HG03342 (cell line): ENCODE measurements around the gene NLRC4.
"Not testable (repeated sequence)": the region's sequence is repeated elsewhere in the genome, so short reads cannot be mapped to it uniquely, and the experiment has no call there.

ENCODE experiments used
- ATAC-seq: cut with Tn5 transposase; IDR thresholded peaks from one replicate; pipeline ENCODE4 v1.9.1; 2021; ENCODE audit warnings: mild to moderate bottlenecking, moderate library complexity; ENCODE audit not compliant: unreplicated experiment

Gene NLRC4

DNA sequence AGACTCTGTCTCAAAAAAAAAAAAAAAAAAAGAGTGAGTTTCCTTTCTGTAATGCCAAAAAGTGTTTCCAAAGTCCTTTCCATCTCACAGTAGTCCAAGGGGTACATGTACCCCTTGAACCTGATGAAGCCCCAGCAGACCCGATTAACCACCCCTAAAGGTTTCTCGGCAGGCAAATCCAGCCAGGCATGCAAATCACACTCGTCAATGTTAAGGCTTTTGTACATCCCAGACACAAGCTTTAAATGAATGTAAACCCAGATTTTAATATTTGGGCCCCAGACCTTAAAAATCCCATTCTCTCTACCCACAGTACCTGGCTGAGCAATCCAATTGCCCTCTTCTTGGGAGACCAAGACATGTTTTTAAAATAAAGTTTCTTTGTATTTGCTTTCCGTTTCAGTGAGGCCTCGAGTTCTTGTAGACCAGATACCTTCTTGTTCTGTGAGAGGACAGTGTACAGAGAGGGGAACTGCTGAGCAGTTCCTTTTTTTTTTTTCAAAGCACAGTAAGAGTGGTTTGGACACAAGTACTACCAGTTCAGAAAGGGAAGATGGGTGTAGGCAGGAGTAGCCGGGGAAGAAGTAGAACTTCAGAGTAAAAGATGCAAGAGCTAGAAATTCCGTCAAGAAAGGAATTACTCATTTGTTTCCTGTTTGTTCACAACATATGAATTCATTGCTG is at the start of gene NLRC4:
TSS of gene NLRC4 (minus strand) at position 465 of the 684 bp plus-strand sequence. CDS start 8,111 bp downstream, outside the sequence.
- peak; percentile 74 for ATAC-seq

DNA sequence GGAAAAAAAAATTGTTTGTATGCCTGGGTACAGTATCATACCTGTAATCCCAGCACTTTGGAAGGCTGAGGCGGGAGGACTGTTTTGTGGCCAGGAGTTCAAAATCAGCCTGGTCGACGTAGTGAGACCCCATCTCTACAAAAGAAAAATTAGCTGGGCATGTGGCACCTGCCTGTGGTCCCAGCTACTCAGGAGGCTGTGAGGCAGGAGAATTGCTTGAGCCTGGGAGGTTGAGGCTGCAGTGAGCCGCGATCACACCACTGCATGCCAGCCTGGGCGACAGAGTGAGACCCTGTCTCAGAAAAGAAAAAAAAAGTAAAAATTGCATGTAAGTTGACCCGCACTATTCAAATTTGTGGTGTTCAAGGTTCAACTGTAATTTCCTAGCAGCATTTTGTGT is 45.9 kb upstream of the NLRC4 start:
- no peak for ATAC-seq

DNA sequence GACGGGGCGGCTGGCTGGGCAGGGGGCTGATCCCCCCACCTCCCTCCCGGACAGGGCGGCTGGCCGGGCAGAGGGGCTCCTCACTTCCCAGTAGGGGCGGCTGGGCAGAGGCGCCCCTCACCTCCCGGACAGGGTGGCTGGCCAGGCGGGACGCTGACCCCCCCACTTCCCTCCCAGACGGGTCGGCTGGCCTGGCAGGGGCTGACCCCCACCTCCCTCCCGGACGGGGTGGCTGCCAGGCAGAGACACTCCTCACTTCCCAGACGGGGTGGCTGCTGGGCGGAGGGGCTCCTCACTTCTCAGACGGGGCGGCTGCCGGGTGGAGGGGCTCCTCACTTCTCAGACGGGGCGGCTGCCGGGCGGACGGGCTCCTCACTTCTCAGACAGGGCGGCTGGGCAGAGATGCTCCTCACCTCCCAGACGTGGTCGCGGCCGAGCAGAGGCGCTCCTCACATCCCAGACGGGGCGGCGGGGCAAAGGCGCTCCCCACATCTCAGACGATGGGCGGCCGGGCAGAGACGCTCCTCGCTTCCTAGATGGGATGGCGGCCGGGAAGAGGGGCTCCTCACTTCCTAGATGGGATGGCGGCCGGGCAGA is 29.4 kb upstream of the NLRC4 start:
- ATAC-seq, result not testable (repeated sequence)

DNA sequence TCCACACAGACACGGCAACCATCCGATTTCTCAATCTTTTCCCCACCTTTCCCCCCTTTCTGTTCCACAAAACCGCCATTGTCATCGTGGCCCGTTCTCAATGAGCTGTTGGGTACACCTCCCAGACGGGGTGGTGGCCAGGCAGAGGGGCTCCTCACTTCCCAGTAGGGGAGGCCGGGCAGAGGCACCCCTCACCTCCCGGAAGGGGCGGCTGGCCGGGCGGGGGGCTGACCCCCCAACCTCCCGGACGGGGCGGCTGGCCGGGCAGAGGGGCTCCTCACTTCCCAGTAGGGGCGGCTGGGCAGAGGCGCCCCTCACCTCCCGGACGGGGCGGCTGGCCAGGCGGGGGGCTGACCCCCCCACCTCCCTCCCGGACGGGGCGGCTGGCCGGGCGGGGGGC is 28.8 kb upstream of the NLRC4 start:
- not testable (repeated sequence) for ATAC-seq

- ATAC-seq, result no peak
These were observed 27.1 kb upstream of the NLRC4 start for GRCh38 chr2:32291746-32292145.

DNA sequence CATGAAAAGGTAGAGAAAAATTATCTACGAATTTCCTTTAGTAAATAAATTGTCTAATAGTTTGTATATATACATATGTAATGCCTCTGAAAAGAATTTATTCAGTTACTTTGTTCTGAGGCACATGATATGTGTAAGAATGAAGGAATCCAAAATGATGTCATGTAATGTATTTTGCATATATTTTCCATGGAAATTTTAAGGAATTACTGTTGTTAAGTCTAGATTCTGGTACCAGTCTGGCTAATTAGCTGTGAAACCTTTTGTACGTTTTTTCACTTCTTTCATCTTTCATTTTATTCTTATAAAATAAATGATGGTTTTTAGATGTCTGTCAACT is 25.3 kb upstream of the NLRC4 start:
- no peak for ATAC-seq

GRCh38 chr2:32289165-32289999 is 24.7 kb upstream of the NLRC4 start:
- no peak for ATAC-seq

DNA sequence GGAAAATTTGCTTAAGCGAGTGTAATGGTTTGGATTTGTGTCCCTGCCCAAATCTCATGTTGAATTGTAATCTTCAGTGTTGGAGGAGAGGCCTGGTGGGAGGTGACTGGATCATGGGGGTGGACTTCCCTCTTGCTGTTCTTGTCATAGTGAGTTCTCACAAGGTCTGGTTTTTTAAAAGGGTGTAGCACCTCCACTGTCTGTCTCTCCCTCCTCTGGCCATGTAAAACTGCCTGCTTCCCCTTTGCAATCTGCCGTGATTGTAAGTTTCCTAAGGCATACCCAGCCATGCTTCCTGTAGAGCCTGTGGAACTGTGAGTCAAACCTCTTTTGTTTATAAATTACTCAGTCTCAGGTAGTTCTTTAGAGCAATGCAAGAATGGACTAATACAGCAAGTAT is 19.6 kb upstream of the NLRC4 start:
- ATAC-seq, result no peak

DNA sequence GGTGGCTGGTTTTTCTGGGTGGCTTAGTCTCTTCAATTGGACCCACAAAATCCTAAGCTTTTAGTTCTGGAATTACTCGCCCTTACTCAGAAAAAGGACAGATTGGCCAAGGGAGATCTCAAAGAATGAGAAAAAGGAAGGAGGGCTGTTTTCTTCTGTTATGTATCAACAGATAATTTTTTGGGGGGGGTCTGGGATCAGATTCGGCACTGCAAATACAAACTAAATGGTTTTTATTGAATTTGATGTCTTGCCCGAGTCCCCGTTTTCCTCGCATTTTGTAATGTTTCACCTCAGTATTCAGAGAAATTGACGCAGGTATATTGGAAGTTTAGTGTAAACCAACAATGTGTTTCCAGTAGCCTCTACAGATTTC is 13.8 kb upstream of the NLRC4 start:
- ATAC-seq, result no peak

DNA sequence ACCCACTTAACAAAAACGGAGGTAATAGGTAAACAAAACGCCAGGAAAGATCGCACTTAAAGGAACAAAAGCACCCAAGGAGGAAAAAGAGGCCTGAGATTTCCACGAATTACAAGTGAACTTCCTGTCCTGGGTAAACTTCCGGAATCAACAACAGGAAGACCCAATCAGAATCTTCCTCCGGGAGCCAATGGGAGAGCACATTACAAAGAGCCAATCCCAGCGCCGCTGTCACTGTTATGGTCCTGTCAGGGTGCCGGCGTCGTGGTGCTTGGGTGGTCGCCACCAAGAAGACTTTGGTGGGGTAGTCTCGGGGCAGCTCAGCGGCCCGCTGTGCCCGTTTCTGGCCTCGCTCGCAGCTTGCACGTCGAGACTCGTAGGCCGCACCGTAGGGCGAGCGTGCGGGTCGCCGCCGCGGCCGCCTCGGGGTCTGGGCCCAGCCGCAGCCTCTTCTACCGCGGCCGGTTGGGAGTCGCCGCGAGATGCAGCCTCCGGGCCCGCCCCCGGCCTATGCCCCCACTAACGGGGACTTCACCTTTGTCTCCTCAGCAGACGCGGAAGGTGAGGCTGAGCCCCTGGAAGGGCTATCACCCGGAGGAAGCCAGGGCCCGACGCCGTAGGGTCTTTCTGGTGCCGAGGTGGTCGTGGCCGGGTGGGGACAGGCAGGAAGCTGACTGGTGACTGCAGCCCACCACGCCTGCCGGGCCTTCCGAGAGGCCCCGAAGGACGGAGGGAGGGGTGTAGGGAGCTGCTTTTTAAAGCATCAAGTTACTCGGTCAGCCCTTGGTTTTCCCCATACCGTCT is 13.2 kb upstream of the NLRC4 start, which contains the start of gene YIPF4:
TSS of gene YIPF4 (plus strand) at position 231 of the 804 bp plus-strand sequence. CDS start at position 483, 252 bp downstream.
- peak; percentile 99 for ATAC-seq

DNA sequence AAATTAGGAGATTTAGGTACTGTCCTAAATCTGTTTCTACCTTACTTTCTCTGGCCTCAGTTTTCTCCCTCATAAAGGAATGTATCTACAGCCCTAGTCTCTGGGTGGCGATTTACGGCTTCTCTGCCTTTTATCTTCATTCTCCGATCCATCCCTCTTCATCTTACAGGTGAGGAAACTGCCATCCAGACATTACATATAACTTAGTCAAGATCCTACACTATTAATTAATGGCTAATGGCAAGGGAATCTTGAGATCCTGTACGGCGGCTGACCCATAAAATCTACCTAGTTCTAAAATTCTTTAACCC is 12.6 kb upstream of the NLRC4 start:
- ATAC-seq, result no peak

GRCh38 chr2:32275790-32276189 is 11.1 kb upstream of the NLRC4 start:
- ATAC-seq, result not testable (repeated sequence)

DNA sequence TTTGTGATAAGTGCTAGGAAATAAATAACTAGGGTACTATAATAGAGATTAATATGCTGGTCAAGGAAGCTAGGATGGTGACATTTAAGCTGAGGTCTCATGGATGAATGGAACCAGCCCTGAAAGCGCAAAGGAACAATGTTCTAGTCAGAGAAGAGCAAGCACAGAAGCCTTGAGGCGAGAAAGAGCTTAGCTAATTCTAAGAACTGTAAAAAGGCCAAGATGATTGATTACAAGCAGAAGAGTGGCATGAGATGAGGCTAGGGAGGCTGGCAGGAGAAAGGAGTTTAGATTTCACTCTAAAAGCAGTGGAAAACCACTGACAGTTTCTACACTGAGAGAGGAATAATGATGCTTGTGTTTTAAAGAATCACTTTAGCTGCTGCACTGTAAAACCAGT is 9.6 kb upstream of the NLRC4 start:
- ATAC-seq, result no peak

- no peak for ATAC-seq
These were observed 7.6 kb upstream of the NLRC4 start for GRCh38 chr2:32272279-32272678.

DNA sequence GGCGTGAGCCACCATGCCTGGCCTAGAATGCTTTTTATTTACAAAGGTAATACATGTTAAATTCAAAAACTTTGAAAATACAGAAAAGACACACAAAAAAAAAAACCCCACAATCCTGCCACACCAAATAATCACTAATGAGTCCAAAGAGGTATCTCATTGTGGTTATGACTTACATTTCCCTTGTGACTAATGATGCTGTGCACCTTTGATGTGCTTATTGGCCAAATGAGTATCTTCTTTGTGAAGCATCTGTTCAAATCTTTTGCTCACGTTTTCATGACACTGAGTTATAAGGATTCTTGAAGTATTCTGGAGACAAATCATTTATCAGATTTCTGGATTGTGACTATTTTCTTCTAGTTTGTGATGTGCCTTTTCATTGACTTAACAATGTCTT is 6.4 kb upstream of the NLRC4 start:
- no peak for ATAC-seq

DNA sequence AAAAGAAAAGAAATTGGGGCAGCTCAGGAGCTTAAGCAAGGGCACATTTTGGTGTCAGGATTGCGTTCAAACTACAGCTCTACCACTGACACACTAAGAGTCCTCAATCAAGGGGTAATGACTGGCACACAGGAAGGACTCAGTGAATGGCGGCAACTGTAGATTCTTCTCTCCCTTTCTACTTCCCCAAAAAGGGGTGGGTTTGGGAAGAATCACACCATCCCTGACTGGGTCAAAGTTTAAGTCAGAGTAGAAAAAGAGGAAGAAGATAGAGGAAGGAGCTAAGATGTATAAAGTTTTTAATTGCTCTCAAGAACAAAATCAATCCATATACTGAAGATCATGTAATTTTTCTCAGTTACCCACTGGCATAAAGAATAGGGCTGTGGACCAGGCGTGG is 2.6 kb downstream of the NLRC4 start:
- no peak for ATAC-seq

DNA sequence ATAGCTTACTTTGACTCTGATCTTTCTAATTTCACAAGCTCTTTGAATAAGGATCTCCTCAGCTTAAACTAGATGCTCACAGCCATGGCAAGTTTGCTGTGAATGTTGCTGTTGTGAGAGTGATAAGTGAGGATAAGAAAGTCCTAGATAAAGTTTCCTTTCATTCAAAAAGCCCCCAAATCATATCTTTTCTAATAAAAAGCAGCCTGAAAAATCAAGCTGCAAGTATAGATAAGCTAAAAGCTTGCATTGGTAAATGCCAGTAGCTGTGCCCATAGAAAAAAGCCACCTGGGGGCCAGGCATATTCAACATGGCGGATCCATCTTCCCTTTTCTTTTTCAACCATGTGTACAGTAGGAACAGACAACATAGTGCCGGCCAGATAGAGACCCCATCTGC is 4.3 kb downstream of the NLRC4 start:
- ATAC-seq, result no peak

DNA sequence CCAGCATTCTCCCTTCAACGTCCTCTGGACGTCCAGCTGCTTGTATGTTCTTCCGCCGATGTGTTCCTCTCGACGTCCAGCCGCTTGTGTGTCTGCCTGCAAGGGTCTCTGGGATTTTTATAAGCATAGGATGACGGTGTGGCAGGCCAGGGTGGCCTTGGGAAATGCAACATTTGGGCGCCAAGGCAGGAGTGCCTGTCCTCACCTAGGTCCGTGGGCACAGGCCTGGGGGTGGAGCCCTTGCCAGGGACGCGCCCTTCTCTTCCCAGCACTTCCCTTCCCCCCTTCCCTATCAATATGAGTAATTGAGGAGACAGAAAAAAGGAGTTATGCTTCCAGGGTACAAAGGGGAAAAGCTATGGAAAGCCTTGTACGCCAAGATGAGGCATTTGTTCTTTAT is 6.4 kb downstream of the NLRC4 start:
- no peak for ATAC-seq

DNA sequence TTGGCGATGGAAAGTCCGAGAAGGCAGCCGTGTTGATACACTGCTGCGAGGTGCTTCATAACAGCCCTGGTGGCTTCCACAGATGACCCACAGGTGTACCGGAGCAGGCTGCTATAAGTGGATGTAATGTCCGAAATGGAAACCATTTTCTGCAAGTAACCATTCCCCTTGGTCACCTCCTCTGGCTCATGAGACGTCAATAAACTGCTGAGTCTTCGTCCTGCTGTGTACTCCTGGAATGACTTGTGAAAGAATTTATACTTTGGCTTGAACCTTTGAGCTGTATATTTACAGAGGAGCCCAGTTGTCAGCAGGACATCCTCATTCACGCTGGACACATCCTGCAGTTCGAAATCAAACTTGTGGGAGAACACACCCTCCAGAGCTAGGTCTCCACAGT is 14.4 kb downstream of the NLRC4 start:
- no peak for ATAC-seq

- no peak for ATAC-seq
These were observed 14.9 kb downstream of the NLRC4 start for GRCh38 chr2:32249731-32250236.

DNA sequence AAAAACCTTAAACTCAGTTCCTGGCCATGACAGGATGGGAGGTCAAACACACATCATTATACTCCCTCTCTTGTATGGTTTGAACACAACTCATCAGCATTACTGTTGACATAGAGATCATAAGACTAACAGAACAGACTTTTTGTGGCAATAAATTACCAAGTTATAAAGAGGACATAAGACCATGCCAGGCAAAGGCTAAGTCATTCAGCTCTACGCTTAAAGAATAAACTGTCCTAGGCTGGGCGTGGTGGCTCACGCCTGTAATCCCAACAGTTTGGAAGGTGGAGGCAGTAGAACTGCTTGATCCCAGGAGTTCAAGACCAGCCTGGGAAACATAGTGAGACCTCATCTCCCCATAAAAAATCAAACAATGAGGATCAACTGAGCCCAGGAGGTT is 16.4 kb downstream of the NLRC4 start:
- no peak for ATAC-seq
